Limb (tissue), 2 donors: ENCODE measurements around the gene RTKN2.

Experiments
- DNase-seq, 2 donors: peaks; one replicate each; pipeline ENCODE4 v3.0.0-alpha.2; 2016; ENCODE audit errors: extremely low spot score in 2 of 2

RTKN2 gene

GRCh38 chr10:62225362-62225761, 43.3 kb downstream of the RTKN2 start:
- DNase-seq: no peak

DNA sequence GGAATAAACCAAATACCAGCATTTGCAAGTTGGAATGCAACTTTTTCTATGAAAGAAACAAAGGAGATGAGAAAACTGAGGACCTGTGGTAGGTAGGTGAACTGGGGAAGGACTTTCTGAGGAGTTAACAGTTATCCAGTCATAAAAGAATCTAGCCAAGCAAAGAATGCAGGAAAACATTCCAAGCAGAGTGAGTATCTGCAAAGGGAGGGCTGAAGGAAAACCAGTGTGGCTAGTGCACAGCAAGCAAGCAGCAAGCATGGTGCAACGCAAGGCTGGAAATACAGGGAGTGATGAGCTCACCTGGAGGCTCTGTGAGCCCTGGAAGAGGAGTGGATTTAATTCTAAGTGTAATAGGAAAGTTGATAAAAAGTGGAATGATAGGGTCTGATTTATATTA, 44.0 kb downstream of the RTKN2 start:
- no peak for DNase-seq

- no peak for DNase-seq
Observed at GRCh38 chr10:62217683-62218082, 51.0 kb downstream of the RTKN2 start.

GRCh38 chr10:62214364-62214874, 54.2 kb downstream of the RTKN2 start:
- DNase-seq: no peak

- DNase-seq: no peak
Observed at GRCh38 chr10:62205750-62206399, 62.8 kb downstream of the RTKN2 start.

- no peak for DNase-seq
Observed at GRCh38 chr10:62199584-62199983, 69.1 kb downstream of the RTKN2 start.

- DNase-seq: no peak
Observed at GRCh38 chr10:62196528-62196927, 72.1 kb downstream of the RTKN2 start.

DNA sequence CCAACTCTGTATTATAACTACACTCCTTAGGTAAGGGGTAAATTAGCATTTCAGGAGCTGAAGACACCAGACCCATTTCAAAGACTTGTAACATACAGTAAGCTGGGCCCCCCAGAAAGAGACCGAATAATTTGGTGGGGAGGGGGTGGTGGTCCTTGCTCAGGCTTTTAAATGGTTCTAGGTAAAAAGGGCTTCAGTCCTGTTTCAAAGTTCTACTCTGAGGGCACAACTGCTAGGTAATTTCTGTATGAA, 73.0 kb downstream of the RTKN2 start:
- no peak for DNase-seq

- DNase-seq: no peak
Observed at GRCh38 chr10:62194924-62195674, 73.5 kb downstream of the RTKN2 start.

- DNase-seq: no peak
Observed at GRCh38 chr10:62193479-62193878, 75.2 kb downstream of the RTKN2 start.

- no peak for DNase-seq
Observed at GRCh38 chr10:62189131-62189530, 79.5 kb downstream of the RTKN2 start.

DNA sequence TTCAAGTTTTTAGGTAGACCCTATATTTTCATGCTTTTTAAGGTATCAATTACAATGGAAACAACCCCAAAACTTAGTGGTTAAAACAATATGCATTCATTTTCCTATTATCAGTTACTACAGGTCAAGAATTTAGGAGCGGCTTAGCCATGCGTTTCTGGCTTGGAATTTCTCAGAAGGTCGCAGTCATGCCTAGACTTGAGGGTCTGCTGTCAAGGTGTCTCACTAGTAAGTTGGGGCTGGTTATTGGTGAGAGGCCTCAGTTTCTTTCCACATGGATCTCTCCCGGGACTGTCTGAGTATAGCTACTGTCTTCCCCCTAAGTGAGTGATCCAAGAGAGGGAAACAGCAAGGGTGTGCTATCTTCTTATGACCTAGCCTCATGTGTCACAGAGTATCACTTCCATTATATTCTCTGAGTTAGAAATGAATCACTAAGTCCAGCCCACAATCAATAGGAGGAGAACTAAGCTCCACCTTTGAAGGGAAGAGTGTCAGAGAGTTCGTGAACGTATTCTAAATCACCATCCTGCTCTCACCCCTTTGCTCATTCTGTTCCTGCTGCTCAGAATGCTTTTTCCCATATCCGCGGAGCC, 80.5 kb downstream of the RTKN2 start:
- DNase-seq: no peak

DNA sequence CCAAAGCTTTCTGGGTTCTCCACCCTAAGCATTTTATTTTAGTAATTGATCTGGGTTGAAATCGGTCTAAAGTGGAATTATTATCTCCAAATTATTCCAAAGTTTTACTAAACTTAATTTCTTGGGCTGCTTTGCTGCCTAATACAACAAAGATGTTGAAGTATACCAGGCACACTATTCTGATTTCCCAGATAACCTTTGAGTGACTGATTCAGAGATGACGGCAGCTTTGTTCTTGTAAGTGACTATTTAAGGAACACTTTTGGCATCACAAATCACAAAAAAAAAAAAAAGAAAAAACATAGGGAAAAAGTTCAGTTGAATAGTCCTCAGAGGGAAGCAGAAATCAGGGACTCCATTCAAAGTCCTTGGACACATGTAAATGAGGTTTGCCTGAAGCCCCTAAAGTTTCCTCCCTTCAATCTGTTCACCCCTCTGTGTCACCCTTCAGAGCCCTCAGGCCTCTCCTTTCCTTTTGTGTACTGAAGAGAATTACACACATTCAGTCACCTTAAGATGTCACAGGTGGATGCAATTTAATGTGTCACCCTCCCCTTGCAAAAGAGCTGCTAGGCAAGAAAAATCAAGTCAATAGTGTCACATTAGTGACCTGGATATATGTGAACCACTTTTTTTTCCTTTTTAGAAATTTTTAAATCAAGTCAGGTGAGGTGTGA, 81.5 kb downstream of the RTKN2 start:
- DNase-seq: no peak

DNA sequence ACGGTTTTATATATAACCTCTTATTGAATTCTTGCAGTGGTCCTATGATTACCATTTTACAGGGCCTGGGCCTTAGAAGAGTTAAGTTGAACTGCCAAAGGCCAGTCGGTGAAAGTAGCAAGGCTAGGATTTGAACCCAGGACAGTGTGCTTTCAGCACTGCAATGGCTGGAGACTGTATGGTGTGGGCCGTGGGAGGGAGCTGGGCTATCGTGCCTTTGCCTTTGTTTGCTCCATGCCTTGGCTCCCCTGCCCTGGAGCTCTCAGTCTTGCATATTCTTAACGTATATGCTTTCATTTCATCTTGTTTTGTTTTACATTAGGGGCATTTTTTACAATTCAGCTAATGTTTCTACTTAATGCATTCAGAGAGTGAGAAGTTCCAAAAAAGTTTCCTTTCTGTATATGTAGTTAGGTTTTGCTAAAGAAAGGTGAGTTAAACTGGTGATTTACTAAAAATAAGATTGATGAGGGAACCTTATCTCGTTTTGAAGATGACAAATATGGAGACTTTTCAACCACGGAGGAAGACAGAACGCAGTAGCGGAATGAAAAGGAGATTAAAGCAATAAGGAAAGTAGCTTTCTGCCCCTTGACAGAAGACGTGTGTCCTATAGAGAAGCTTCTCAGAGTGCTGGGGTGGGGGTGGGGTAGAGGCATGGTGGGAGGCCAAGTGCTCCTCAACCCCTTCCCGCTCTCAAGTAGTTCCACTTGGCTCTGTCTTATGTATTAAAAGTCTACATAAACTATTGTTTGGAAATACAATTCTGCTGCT, 82.5 kb downstream of the RTKN2 start:
- no peak for DNase-seq

DNA sequence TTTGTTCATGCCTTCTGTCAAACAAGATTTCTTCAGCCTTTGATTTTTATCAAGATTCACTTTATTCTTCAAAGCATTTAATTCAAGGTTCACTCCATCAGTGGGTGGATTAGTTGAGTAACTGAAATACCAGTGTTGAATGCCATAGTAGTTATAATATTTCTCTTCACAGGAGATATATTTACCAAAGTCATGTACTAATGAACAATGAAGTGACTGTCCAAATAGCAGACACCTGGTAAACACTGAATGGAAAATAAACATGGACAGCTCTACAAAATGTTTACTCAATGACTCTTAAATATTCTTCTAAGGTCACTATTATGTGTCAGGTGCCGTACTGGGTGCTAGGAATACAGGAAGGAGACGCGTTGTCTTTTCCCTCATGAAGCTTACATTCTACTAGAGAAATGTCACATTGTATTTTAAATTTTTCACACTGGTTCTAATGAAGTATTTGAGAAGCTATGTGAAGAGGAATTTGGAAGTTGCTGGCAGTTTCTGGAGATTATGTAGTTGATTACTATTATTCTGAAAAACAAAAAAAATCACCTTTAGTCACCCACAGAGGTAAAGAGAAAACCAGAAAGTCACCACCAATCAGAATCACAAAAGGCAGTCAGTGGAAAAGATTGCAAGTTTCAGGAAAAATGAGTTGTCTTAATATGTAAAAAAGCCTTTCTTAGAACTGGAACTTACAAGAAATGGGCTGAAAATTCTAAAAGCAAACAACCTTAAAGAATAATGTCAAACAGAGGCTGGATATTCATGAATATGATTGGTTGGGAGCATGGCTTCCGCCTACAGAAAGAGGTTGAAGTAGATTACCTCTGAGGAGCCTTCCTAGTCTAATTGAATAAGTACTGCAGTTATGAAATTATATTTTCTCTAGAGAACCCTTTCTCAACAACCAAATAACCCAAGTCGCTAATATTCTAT, 84.5 kb downstream of the RTKN2 start:
- no peak for DNase-seq

DNA sequence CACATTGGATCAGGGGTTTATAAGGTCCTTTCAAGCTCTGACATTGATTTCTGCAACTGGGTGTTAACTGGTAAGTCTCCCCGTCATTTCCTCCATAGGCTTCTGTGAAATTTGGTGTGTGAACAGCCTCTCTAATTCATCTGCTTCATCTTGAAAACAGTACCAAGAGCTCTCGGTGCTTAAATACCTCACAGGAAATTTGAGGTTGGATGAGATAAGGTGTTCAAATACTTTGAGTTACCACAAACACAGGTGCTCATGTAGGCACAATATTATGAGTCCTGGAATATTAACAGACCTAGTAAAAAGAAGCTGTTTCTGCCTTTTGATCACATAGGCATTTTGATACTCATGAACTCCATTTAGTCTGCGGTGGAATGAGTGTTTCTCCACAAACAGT, 85.2 kb downstream of the RTKN2 start:
- DNase-seq: no peak

GRCh38 chr10:62182595-62182994, 86.0 kb downstream of the RTKN2 start:
- no peak for DNase-seq

DNA sequence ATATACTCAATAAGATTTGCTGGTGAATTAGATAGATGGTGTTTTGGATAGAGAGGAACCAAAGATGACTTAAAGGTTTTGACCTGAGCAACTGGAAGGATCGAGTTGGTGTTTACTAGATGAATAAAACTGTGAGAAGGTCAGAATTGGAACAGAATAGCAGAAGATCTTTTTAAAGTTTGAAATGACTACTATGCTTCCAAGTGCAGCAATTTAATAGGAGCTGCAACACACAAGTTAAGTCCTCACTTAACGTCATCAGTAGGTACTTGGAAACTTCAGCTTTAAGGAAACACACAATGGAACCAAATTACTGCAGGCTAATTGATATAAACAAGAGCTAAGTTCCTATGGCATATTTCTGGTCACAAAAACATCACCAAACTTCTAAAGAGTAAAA, 86.5 kb downstream of the RTKN2 start:
- DNase-seq: no peak

DNA sequence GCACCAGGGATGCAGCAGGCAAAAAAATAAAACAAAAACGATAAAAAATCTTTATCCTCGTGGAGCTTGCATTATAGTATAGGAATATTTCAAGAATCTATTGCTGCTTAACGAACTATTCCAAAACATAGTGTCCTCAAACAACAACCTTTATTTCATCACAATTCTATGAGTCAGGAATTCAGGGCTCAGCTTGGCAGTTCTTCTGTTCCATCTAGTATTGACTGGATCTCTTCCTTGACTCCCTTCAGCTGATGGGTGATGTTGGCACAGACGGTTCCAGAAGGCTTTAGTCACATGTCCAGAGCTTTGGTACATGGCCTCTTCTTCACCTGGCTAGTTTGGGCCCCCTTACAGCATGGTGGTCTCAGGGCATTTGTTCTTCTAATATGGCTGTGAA, 88.0 kb downstream of the RTKN2 start:
- no peak for DNase-seq

- DNase-seq: no peak
Observed at GRCh38 chr10:62178568-62178967, 90.1 kb downstream of the RTKN2 start.

DNA sequence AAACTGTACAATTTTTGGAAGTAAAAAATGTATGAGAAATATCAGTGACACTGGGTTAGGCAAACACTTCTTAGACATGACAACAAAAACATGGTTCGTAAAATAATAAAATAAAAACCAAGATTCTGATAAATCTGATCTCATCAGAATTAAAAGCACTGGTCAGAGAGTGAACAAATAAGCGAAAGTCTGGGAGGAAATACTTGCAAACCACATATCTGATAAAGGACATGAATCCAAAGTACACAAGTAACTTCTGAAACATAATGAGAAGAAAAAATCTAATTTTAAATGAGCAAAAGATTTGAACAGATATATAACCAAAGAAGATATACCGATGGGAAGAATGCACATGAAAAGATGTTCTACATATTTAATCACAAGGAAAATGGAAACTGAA, 91.5 kb downstream of the RTKN2 start:
- DNase-seq: no peak
